ENCODE data around the gene VCPKMT.
"Not testable (repeated sequence)": the region's sequence is repeated elsewhere in the genome, so short reads cannot be mapped to it uniquely, and the experiment has no call there.

VCPKMT gene

DNA sequence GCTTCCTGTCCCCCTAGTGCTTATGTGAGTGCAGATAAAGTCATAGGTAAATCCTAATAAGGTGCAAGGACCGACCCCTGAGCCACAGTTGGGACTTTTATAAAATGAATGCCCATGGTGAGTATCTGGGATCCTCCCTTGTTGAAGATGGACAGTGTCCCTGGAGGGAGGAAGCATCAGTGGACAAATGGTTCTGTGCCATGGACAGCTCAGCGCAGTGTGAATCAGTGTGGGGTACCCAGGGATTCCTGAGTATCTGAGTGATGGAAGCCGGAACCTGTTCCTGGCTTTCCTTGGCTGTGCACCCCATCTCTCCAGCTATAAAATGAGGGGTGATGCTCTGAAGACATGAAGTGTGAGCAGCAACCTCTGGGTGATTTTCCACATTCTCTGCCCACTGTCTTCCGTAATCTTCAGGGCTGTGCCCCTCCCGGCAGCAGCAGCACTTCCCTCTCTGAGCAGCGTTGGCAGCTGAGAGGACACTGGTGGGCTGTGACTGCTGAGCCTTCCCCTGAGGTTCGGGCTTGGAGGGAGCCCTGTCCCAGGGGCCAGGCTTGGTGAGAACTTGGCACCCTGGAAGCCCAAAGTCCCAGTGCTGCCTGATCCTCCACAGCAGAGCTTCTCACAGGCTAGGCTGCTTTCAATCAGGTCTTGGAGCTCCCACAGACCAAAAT is 25.0 kb downstream of the VCPKMT start:
- no peak for DNase-seq

DNA sequence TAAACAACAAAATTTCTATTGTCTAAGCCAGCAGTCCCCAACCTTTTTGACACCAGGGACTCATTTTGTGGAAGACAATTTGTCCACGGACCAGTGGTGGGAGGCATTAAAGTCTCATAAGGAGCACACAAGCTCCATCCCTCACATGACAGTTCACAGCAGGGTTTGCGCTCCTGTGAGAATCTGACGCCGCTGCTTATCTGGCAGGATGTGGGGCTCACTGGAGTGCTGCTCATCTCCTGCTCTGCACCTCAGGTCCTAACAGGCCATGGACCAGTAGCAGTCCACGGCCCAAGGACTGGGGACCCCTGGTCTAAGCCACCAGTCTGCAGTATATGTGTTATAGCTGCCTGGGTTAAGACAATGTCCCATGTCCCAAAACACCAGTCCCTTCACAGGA is 27.2 kb downstream of the VCPKMT start:
- DNase-seq = no peak

DNA sequence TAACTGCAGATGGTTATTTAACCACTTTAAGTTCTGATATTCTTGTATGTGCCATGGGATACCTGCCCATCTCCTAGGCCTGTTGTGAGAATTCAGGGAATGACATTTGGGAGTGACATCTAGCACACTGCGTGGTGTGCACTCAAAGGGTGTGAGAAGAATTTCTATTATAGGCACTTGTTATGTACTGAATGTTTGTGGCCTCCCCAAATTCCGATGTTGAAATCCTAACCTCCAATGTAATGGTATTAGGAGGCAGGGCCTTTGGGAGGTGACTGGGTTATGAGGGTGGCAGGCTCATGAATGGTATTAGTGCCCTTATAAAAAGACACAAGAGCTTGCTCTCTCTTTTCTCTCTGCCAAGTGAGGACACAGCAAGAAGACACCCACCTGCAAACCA is 27.6 kb downstream of the VCPKMT start:
- DNase-seq = no peak

DNA sequence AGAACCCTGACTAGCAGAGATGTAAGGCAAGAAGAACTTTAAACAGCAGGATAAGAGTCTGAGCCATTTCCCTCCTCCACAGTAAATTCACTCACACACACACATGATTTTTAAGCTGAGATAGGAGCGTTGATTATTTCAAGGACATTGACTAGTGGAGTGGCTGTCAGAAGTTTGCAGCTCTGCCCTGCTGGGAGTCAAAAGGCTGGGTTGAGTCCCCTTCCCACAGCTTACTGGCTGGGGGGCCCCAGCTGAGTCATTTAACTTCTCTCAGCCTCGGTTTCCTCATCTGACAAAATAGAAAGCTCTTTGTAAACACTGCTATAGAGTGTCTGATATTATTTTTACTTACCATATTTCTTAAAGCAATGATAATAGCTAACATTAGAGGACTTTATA is 28.3 kb downstream of the VCPKMT start:
- DNase-seq = no peak

DNA sequence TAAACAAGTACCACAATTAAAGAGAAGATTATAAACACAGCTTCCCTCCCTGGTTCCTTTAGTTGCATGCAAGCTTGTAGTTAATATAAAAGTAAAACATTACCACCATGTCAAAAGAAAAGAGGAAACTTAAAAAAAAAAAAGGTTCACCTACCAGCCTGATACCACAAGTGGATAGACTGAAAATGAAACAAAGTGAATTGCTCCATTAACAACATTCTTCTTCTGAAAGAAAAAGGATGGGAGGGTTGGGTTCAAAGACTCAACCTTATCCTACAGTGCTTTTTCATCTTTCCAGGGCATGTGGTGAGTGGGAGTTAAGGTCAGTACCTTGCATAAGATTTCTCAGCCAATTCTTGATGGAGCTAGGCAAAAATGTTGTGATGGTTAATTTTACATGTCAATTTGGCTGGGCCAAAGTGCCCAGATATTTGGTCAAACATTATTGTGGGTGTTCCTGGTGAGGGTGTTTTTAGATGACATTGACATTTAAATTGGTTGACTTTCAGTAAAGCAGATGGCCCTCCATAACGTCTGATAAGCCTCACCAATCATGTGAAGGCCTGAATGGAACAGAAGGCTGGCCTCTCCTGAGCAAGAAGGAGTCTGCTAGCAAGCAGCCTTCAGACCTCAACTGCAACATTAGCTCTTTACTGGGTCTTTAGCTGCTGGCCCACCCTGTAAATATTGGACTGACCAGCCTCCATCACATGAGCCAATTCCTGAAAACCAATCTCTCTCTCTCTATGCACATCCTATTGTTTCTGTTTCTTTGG is 28.8 kb downstream of the VCPKMT start:
- DNase-seq = no peak

DNA sequence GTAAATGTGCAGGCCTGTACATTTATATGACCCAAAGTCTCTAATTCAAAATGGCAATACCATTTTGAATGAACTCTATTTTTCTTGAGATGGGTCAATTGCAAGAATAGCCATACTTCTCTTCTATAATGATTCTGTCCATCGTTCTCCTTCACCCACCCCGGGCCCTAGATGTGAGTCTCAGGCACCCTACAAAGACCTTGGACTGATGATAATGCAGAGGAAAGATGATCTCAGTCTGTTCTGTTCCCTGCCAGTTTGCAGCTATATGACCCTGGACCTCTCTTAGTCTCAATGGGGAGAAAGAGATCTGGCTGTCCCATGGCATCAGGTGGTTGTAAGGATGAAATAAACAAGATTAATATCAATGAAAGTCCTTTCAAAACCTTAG is 30.1 kb downstream of the VCPKMT start:
- no peak for DNase-seq

DNA sequence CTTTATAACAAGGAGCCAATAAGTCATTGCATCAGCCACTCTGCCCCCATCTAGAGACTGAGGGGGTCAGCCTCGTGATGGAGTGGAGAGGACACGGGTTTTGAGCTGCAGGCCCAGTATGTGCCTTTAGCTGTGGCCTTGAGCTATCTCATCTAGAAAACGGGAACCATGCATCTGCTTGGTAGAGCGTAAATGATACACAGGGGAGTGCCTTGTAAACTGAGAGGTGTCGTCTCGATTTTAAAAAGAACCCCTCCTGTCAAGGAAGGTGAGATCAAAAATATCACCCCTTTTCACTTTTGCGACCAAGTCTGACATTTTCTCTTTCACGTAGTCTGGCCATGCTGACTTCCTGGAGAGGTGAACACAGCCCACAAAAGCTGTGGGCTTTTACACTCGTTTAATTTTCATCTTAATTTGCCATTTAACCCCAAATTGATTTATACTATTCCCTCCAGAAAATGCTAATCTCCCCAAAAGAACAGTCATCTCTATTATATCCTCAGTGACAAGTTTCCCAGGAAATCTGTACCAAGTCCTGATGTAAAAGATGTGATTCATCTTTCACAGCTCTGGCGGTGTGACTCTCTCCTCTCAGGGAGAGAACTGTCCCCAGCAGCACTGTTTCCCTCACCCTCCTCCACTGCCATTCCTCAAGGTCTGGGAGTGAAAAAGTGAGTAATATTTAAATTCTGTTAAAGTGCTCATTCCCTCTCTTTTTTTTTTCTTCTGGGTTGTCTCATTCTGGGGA is 30.6 kb downstream of the VCPKMT start:
- DNase-seq = no peak

DNA sequence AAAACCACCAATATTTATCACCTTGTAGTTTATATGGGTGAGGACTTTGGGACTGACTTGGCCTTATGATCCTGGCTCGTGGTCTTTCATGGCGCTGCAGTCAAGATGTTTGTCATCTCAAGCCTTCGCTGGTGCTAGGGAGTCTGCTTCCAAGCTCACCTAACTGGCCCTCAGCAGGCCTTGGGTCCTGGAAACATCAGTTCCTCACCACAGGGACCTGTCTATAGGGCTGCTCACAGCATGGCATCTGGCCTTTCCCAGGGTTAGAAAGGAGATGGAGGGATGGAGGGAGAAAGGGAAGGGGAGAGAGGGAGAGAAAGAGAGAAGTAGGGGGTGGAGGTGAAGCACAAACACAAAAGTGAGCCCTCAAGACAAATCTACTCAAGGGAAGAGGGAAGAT is 31.7 kb downstream of the VCPKMT start:
- no peak for DNase-seq

DNA sequence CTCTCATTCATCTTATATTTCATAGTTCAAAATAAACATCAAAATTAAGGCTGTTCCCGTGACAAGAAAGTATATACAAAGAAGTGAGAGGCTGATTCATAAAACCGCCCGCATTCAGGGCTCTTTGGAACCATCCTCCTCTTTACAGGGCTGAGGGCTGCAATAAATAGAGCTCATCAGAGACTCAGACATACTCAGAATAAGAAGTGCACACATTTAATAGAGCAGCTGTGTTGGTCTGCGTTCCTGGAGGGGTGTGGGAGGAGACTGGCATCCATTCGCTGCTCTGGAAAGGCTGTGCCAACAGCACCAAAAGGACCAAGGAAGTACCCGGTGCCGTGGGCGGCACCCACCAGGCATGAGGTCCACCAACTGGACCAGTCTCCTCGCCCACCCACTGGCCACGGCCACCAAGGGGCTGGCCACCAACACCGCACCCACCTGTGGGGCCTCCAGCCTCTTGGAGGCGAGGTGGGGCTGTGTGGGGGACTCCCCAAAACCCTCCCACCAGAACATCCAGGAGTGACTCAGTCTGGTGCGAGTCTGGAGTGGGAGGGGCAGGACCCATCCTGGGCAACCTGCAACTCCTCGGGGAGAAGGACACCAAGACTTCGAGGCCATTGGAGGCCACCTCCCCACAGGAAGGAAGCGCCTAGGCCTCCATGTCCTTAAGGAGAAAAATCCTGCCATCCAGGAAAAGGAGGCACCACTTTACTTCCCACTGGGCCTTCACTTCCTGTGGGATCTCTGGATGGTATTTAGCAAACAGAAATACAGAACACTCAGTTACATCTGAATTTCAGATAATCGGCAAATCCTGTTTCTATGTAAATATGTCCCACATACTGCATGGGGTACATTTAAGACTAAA is 32.7 kb downstream of the VCPKMT start:
- DNase-seq = no peak

DNA sequence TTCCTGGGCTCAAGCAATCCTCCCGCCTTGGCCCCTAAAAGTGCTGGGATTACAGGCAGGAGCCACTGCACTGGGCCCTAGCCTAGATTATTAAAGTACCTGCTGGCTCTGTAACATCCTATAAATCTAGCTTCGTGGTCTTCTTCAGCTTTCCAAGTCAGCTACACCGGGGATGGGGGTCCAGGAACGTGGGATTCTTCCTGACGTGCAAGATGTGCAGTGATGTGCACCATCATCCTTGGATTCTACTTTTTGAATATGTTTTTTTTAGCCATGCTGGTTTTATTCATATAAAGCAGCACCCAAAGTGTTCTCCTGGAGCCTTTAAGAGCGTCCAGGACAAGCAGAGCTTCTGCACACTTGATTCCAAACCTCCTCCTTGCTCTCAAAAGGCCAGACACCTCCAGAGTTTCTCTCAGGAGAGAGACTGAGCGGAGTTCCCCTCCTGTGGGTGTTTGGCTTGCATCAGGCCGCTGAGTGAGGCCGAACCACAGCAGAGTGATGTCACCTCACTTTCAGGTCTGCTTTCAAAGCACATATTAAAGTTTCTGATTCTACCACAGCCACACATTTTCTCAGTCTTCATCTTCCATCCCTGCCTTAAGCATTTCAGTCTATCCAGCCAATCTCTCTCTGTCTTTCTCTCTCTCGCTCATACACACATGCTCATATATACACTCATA is 33.4 kb downstream of the VCPKMT start:
- DNase-seq = no peak

DNA sequence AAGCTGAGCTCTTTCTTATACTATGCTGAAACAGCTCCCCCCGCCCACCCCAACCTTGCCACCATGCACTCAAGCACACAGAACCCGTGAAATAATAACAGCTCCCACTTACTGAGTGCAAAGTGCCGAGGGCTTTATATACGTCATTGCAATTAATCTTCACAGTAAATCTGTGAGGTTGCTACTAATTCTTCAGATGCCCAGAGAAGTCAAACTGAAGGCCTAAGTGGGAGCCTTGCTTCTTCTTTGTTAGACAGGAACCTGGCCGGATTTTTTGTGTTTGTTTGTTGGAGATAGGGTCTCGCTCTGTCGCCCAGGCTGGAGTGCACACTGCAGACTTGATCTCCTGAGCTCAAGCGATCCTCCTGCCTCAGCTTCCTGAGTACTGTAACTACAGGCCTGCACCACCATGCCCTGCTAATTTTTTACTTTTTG is 34.0 kb downstream of the VCPKMT start:
- no peak for DNase-seq

DNA sequence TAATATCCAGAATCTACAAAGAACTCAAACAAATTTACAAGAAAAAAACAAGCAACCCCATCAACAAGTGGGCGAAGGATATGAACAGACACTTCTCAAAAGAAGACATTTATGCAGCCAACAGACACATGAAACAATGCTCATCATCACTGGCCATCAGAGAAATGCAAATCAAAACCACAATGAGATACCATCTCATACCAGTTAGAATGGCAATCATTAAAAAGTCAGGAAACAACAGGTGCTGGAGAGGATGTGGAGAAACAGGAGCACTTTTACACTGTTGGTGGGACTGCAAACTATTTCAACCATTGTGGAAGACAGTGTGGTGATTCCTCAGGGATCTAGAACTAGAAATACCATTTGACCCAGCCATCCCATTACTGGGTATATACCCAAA is 37.3 kb downstream of the VCPKMT start:
- DNase-seq = not testable (repeated sequence)

DNA sequence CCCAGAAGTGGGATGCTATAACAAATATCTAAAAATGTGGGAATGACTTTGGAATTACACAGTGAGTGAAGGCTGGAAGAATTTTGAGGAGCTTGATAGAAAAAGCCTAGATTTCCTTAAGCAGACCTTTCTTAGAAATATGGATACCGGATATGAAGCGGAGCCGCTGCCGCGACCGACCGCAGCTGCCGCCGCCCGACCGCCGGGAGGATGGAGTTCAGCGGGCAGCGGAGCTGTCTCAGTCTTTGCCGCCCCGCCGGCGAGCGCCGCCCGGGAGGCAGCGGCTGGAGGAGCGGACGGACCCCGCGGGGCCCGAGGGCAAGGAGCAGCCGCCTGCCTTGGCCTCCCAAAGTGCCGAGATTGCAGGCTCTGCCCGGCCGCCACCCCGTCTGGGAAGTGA is 42.7 kb downstream of the VCPKMT start:
- DNase-seq = not testable (repeated sequence)

DNA sequence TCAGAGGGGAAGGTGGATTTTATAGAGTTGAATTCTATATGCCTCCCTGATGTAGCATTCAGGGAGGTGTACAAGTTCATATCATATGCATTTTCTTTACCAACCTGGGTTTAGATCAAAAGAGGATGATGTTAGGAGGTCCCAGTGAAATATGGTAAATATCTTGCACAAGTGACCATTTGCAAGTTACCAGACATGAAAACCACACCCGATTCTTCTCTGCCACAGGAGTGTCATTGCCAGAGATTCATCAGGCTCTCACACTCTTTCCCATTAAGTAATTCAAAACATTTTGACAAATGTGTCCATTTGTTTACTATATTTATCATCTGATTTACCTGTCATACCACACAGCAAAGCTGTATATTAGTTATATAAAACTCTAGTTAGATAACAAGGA is 44.0 kb downstream of the VCPKMT start:
- no peak for DNase-seq

DNA sequence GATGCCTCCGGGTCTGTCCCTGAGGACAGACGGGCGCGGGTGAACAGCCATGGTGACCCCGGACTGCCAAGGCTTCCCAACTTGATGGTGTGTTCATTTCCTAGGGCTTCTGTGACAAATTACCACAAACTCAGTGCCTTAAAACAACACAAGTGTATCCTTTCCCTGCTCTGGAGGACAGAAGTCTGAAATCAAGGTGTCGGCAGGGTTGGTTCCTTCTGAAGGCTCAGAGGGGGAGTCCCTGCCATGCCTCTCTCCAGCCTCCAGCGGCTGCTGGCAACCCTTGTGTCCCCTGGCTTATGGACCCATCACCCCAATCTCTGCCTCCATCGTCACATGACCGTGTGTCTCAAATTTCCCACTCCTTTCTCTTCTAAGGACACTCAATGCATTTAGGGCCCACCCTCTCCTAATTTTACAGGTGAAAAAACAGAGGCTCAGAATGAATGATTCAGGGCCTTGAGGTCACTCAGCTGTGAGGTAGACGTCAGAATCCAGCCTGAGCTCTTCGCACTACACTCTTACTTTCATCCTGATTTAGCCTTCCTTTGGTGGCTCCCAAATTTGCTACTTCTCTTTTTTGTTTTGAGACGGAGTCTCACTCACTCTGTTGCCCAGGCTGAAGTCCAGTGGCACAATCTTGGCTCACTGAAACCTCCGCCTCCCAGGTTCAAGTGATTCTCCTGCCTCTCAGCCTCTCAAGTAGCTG is 45.4 kb downstream of the VCPKMT start:
- no peak for DNase-seq

DNA sequence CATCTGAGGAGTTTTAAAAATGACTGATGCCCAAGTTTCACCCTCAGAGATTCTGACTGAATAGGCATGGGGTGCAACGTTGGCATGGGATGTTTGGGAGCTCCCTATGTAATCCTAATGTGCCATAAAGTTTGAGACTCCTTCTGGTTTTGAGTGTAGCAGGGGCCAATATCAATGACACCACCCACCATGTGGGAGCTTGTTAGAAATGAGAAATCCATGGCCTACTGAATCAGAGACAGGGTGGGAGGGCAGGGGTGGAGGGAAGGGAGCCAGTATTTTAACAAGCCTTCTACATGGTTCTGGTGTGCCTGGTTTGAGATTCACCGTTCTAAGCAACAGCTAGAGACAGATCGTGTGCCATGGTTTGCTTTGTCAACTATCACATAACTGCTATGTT is 46.1 kb downstream of the VCPKMT start:
- no peak for DNase-seq

DNA sequence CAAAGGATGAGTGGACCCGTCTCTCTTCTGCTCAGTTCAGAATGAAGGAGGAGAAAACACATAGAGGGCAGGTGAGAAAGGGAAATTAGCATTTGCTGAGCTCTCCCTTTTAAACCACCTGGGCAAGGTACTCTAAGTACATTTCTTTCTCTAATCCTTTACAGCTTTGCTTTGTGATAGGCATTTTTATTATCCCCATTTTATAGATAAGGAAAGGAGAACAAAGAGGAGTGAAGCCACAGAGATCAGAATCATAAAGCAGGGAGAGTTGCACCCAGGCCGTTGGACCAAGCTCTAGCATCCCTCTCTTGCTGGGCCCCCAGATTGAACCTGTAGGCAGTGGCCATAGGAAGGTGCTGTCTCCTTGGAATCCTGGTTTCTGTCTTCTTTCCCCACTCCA is 47.0 kb downstream of the VCPKMT start:
- DNase-seq = no peak

DNA sequence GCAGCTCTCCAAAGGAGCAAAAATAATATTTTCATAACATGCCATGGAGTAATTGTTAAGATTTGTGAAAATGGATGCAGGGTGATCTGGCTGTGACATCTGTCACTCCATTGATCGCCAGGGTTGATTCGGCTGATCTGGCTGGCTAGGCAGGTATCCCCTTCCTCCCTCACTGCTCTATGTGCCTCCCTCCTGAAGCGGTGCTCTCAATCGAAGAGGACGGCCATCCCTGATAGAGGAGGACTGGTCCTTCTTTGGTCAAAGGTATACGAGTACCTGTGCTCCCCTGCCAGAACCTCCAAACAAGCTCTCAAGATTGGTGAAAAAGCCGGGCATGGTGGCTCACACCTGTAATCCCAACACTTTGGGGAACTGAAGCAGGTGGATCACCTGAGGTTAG is 47.9 kb downstream of the VCPKMT start:
- DNase-seq = no peak

DNA sequence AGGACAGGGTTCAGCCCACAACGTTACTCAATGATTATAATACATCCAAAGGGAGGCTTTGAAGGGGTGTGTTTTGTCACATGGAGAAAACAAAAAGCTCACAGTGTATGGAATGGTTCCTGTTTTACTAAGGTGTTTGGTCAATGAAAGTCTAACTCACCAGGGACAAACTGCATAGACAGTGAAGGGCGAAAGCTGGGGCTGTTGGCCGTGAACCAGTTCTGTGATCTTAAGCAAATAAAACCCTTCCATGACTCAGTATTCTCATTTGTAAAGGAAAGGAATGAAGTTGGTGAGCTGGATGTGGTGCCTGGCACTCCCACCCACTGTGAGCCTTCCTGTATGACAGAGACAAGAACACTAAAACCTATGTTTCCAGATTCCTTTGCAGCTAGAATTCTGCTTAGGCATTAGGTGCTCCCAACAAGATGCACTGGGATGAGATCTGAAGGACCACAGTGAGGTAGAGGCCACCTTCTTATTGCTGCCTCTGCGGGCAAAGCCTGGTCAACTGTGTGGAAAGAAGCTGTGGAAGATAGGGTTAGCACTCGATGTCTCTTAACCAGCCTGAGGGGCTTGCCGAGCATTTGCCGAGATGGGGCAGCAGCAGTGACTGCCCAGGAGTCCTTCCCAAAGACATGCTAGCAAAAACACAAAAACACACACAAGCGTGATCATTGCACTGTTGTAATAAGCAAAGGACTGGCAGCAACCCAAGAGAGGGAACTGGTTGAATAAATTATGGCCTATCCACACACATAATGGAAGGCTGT is 48.5 kb downstream of the VCPKMT start:
- DNase-seq = no peak

DNA sequence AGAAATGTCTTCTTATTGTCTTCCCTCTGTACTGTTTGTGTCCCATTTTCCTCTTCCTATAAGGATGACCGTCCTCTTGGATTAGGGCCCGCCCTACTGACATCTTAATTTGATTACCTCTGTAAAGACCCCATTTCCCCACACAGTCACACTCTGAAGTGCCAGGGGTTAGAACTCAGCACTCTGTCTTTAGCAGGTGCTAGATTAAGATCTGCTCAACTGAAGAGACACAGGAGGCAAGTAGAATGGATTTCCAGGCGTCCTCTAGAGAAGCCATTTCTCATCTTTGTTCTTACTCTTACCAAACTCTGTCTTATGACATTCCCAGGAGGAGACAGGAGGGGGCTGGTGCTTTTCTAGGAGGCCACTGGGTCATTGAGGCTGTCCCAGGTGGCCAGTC is 50.8 kb downstream of the VCPKMT start:
- no peak for DNase-seq

DNA sequence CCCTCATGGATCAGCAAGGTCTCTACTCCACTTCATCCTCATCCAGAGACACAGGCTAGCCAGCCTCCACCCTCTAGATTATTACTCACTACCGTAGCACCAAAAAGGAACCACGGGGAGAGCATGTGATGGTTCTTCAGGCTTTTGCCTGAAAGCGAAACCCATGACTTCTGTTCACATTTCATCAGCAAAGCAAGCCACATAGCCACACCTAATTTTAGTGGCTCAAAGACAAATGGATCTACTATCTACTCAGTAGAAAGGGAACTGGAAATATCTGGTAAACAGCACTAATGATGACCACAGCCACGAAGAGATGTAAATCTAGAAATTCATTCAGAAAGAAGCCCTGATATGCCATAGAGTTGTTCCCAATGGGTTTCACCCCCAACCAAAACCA is 51.4 kb downstream of the VCPKMT start:
- DNase-seq = no peak

Measured in NCI-H2081 treated with DMSO at 0.1 percent for 48 hours (cell line).